Effector CD4-positive, alpha-beta T cell (primary cell): ENCODE results near the gene AKAP11.

Experiments used
- DNase-seq: peaks from one replicate; pipeline ENCODE4 v3.0.0-alpha.2; 2020

The AKAP11 gene

DNA sequence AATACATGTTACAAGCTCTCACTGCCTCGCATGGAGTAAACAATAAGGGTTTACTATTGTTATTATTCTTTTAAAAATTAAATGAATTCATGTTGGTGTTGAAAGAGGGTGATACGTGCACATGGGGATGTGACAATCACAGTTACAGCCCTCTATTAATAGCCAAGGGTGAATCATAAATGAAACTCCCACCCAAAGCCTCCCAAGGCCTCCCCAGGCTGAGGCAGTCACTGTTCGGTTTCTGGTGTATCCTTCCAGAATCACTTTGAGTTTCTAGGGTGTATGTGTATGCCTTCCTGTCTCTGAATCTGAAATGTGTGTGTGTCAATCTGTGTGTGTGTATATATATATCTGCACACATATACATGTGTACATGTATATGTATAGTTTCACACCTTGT lies 73.4 kb downstream of the AKAP11 start:
- DNase-seq: no peak

DNA sequence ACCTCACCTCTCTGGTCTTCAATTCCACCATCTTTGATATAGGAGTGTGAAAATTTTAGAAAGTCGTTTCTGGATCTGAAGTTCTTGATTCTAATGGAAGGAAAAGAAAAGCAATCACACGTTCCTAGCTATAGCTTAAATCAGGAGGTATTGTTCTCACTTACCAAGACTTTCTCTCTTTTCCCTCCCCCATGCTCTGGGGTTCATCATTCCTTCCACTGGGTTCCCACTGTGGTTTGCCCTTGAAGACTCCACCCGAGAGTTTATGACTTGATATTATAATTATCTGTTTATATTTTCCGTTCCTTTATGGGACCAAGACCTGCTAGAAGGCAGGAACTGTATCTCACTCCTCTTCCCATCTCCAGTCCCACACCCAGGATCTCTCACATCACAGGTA lies 76.6 kb downstream of the AKAP11 start:
- no peak for DNase-seq

DNA sequence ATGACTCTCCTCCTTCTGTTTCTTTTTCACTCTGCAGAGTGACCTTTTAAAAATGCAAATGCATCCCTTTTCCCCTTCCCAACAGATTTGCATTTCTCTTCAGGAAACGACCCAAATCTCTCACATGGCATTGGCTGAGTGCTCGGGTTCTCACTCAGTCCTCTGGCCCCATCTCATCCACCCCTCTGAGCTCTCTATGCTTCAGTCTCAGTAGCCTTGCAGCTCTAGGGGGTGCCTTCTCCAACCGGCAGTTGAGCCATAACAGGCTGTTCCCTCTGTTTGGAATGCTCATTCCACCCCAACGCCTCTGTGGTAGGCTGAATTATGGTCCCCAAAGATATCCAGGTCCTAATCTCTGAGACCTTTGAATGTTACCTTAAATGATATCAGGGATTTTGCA lies 78.2 kb downstream of the AKAP11 start:
- DNase-seq: no peak

DNA sequence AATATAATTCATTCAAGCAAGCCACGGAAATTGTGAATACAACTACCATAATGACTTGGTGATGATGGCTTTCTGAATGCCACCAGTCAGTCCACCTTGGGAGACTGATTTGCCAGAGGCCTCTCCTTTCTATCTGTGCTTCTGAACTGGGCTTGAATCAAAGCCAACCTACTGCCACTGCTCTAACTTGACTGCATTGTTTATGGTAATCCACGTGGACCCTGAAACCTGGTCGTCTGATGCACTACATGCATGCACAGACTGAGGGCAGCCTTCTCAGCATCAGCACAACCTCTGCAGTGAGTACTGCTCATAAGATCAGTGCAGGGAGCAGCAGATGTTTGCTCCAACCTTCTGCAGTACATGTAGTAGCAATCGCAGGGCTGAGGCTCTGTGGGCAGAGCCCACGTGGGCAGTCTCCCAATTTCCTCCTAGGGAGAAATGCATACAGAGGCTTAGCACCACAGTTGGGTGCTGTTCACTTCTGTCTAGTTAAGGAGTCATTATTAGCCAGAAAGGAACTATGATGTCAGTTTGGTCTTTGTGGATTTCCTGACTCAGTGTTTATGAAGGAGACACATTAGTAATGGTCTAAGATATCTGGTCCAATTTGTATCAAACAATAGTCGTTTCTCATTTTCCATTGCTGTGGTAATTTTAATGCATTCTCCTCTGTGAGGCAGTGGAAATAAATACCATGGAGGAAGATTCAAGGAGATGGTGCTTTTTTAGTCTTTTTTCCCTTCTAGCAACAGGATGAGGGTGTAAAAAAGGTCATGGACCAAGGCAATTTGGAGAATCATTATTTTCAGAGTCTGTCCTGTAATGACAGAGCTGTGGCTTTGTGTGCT lies 82.5 kb downstream of the AKAP11 start:
- peak; percentile 17 for DNase-seq

DNA sequence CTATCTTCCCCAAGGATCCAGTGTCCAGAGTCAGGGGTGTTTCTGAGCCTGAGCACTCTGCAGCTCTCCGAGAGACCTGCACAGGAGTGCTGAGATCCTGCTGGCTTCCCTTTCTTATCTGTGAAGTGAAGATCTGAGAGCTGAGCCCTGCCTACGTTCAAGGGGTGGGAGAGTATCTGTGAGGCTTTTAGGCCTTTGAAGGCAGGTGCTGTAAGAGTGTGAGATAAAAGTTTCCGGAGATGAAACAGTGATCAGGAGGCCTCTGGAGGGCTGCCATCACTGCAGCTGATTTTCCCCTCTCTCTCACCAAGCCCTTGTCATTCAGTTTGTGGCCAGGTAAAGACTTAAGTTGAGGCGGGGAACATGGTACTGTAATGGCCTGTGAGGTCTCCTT lies 83.1 kb downstream of the AKAP11 start:
- DNase-seq: peak; percentile 17

DNA sequence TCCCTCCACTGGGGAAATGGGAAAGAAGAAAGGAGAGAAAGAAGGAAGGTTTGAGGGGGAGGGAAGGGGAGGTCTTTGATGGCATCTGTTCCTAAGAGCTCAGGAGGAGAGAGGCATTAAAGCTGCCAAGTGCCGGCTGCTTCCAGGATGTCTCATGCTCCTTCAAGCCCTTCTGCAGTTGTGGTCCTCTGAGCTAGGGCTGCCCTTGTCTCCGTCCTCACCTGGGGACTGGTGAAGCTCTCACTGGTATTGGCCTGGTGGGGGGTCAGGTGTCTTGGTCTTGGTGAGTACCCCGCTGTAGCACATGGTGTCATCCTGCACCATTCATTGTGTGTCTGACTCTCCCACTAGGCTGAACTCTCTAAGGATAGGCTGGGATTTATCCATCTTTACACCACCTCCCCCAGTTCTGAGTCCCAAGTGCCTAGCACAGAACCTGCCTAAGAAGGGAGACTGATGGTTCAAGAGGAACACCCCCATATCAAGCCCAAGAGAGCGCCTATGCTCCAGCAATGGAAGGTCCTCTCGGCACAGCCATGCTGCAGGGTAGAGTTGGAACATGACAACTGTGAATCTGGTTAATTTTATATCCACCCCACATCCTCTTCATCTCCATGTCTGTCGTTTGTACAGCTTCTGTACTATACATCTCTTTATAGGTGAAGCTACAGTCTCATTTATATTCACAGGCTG lies 83.7 kb downstream of the AKAP11 start:
- DNase-seq: no peak

DNA sequence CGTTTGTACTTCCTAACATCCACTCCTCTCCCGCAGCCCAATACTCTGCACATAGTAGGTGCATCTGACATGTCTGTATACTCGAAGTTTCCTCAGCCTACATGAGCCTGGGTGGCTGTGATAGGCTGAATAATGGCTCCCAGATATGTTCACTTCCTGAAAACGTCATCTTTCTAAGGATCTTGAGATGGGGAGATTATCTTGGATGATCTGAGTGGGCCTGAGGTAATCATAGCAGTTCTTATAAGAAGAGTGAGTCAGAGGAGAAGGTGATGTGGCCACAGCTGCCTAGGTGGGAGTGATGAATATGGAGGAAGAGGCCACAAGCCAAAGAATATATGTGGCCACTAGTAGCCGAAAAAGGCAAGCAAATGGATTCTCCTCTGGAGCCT lies 84.2 kb downstream of the AKAP11 start:
- no peak for DNase-seq

DNA sequence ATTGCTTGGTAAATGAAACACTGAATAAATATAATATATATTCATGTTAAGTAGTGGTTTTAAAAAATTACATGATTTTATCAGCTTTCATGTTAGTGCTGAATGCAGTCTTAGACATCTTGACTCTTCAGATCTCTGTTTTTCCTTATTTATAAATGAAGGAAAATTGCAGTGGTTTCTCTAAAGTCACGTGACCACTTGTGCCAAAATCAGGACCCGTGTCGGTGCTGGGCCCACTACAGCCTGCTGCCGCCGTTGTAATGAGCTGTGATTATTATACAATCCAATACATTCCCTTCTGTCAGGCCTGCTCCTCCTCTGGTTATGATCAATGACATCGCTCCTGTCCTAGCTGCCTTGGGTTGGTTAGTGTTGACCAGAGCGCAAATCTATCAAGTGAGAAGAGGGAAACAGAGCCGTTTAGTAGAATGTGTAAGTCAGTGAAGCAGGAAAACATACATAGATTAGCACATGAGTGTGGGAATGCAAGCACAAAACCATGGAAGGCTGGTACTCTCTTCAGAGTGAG lies 88.2 kb downstream of the AKAP11 start:
- DNase-seq: no peak

DNA sequence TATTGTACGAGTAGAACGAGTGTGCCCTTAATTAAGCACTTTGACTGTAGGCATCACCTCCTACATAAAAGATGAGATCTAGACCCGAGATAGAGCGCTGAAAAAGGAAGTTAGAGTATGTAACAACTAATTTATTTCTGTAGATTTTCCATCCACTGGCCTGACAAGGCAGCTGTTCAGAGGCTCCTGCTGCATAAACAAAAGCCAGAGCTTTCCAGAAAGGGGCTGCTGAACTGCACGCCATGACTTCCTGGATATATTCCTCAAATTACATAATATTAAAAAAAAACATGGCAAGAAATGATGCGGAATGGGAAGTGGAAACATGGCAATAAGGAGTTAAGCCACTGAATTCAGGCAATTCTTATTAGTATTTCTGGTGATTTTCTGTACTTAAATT lies 89.7 kb downstream of the AKAP11 start:
- no peak for DNase-seq

DNA sequence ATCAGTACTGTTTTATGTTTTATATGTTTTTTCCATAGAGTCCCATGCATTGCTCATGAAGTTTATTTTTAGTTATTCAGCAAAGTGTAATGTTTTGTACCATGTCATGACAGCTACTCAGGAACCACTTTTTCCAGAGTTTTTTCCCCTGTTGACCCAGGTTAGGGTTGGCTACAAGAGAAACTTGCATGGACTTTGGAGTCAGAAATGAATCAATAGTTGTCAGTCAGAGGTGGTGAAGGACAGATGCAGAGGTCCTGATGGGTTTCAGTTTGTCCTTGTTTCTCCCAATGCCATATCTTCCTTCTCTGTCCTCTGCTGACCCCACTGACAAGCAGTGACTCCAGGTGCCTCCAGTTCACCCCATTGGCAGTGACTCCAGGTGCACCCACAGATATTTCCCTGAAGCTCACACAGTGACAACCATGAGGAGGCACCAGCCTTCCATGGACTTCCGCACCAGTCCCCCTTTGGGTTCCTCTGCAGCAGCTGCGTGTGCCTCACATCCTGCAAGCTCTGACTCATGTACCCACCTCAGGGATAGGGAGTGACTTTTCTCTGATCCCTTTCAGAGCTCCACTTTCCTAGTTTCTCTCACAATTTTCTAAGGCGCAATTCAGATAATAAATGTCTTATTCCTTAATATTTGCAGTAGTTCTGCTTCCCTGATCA lies 92.1 kb downstream of the AKAP11 start:
- no peak for DNase-seq

DNA sequence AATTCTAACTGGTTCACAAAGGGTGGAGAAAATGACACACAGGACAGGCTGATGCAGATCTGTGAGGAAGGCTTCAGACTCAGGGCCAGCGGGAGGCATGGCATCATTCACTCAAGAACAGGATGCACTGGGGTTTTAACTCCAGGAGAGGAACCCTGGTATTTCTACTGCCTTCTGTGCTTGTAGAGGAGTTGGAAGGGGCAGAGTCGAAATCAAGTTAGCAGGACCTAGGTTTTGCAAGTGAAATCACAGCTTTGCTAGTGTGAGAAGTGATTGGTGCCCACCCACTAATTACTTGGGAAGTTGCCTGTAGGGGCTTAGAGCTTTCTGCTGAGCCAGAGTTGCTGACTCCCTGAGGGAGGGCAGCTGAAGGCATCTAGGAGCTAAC lies 92.7 kb downstream of the AKAP11 start:
- DNase-seq: no peak

DNA sequence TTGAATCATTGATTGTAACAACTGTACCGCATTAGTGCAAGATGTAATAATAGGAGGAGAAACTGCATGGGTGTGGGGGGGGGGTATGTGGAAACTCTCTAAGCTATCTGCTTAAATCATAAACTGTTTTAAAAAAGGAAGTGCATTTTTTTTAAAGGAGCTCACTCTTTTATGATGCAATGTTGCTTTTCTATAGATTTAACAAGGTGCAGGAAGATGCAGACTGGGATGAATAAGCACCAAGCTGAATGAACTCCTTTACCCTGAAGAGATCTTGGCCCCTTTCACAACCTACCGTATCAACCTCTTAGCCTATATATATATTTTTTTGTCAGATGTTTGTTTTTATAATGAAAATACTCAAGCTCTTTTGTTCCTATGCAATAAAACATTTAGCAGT lies 95.9 kb downstream of the AKAP11 start:
- DNase-seq: no peak

DNA sequence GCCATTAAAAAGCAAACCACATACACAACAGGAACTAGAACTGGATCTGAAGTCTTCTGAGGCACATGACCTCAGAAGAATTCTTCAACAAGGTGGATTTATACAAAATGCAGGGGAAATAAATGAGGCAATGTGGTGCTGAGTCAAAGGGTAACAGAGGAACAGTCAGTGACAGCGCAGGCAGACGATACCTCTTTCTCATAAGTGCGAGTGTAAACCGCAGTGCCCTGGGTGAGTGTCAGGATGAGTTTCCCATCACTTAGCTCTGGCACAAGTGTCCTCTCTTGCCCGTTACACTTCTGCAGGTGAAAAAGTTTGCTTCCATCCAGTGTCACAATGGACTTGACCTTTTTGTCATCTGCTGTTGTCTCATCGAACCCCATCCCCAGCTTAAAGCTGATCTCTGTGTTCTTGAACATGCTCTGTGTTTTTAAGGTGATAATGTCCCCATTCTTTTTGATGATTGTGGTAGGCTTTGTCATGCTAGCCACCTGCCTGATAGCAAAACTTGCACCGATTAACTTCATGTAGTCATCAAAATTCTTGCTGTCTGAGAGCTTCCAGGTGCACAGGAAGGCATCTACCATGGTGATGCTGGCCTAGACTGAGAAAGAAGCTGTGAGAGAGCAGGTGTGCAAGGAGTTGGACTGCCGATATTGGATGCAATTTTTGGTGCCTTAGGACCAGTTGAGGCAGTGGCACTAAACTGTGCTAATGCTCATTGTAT lies 97.3 kb downstream of the AKAP11 start:
- DNase-seq: no peak

DNA sequence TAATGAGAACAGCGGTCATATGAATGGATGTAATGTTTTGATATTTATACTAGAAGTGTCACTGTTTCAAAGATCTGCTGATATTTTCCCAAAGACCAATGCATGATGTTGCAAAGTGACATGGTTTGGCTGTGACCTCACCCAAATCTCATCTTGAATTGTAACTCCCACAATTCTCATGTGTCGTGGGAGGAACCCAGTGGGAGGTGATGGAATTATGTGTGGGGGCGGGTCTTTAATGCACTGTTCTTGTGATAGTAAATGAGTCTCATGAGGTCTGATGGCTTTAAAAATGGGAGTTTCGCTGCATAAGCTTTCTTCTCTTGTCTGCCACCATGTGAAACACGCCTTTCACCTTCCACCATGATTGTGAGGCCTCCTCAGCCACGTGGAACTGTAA lies 98.3 kb downstream of the AKAP11 start:
- DNase-seq: no peak
